A549 (cell line): Measurements from ENCODE around the gene KCNH8. TPM values are rescaled to one million over a fixed set of nuclear protein-coding genes. Genes with fewer than 3 reads are reported as not detected.

Experiments
- ATAC-seq, 2 experiments: fragments of 200-7000 bp in 1 of 2; fragments of >200 bp in 1 of 2; cut with Nextera tagmentation in 1 of 2; cut with Tn5 transposase in 1 of 2; 3 replicates each; pipeline versions ENCODE4 v1.8.0 to v1.9.1; 2018 to 2020; ENCODE audit warnings: mild to moderate bottlenecking in 1 of 2, moderate library complexity in 1 of 2
- CTCF ChIA-PET: fragments of 300-600 bp; sonication (Branson Sonifier 250); formaldehyde crosslinking; extraction: SDS; loops from one replicate; lab custom pipeline; 2021; ENCODE audit warnings: antibody characterized with exemption, inconsistent platforms; lab: Yijun Ruan, JAX
- POLR2A ChIA-PET: fragments of 350-600 bp; formaldehyde crosslinking; extraction: SDS; loops from one replicate; lab custom pipeline; 2021; ENCODE audit warnings: antibody characterized with exemption, inconsistent platforms; lab: Yijun Ruan, JAX
- DNase-seq, 2 experiments: peaks; one replicate each; pipeline versions ENCODE4 v3.0.0 to v3.0.0-alpha.2; 2011 to 2016; ENCODE audit warnings: low read depth in 1 of 2, low spot score in 1 of 2
- FAIRE-seq: peaks from 2 replicates; lab custom pipeline; 2011; peaks lifted over from hg19 to GRCh38; lab: Jason Lieb, UNC
- H3K27ac ChIP-seq, 2 experiments: fragments of >200 bp; sonication (Bioruptor Twin); formaldehyde crosslinking; 3 replicates each; pipeline ENCODE4 v1.5.1; 2016 to 2017
- H3K4me1 ChIP-seq: fragments of >200 bp; sonication (Bioruptor Twin); formaldehyde crosslinking; 3 replicates; pipeline ENCODE4 v1.6.1; 2016
- H3K4me2 ChIP-seq: fragments of >200 bp; sonication (Bioruptor Twin); formaldehyde crosslinking; 3 replicates; pipeline ENCODE4 v1.6.1; 2016
- H3K4me3 ChIP-seq: fragments of >200 bp; sonication (Bioruptor Twin); formaldehyde crosslinking; 3 replicates; pipeline ENCODE4 v1.5.1; 2016
- H3K9me3 ChIP-seq: fragments of >200 bp; sonication (Bioruptor Twin); formaldehyde crosslinking; 3 replicates; pipeline ENCODE4 v1.6.1; 2016
- CEBPB ChIP-seq, 2 experiments: fragments of >200 bp in 1 of 2; sonication (Bioruptor Twin) in 1 of 2; formaldehyde crosslinking in 1 of 2; IDR thresholded peaks; 2 replicates each; pipeline ENCODE4 v1.6.1; 2012 to 2016
- CHD4 ChIP-seq: fragments of 200-600 bp; sonication (generic); IDR thresholded peaks from 2 replicates; pipeline ENCODE4 v1.6.1; 2016; ENCODE audit warnings: antibody characterized with exemption, mild to moderate bottlenecking, borderline replicate concordance
- FOSL2 ChIP-seq, 2 experiments: fragments of 450-650 bp in 1 of 2; fragments of >200 bp in 1 of 2; sonication (Bioruptor Twin) in 1 of 2; formaldehyde crosslinking; IDR thresholded peaks; 2 replicates each; pipeline versions ENCODE4 v1.5.0 to v1.6.1; 2016 to 2020; ENCODE audit warnings: mild to moderate bottlenecking in 1 of 2, moderate library complexity in 1 of 2
- GATA3 ChIP-seq: IDR thresholded peaks from 2 replicates; pipeline ENCODE4 v1.6.1; 2012; ENCODE audit warnings: borderline replicate concordance
- HDAC2 ChIP-seq: fragments of 200-600 bp; sonication (generic); IDR thresholded peaks from 2 replicates; pipeline ENCODE4 v1.6.1; 2016
- HEYL ChIP-seq: fragments of 250-450 bp; sonication (Bioruptor Pico); IDR thresholded peaks from 2 replicates; pipeline ENCODE4 v1.8.0; 2021; ENCODE audit warnings: mild to moderate bottlenecking, moderate library complexity
- HOXA7 ChIP-seq: fragments of 250-450 bp; sonication (Bioruptor Pico); IDR thresholded peaks from 2 replicates; pipeline ENCODE4 v1.5.0; 2020; ENCODE audit warnings: mild to moderate bottlenecking, moderate library complexity
- HOXB13 ChIP-seq: fragments of 250-450 bp; sonication (Bioruptor Pico); IDR thresholded peaks from 2 replicates; pipeline ENCODE4 v1.5.0; 2020; ENCODE audit warnings: low read depth, mild to moderate bottlenecking, moderate library complexity
- KDM1A ChIP-seq: fragments of 200-600 bp; sonication (generic); IDR thresholded peaks from 2 replicates; pipeline ENCODE4 v1.6.1; 2016; ENCODE audit warnings: low read depth, mild to moderate bottlenecking
- MAFK ChIP-seq: fragments of 450-650 bp; IDR thresholded peaks from 2 replicates; pipeline ENCODE4 v1.6.1; 2014; ENCODE audit not compliant: partially characterized antibody
- MAZ ChIP-seq: fragments of 150-350 bp; IDR thresholded peaks from 2 replicates; pipeline ENCODE4 v1.6.1; 2014; ENCODE audit warnings: antibody characterized with exemption, low read depth, low read length, borderline replicate concordance
- MYC ChIP-seq: IDR thresholded peaks from 2 replicates; pipeline ENCODE4 v1.6.1; 2012; ENCODE audit warnings: mild to moderate bottlenecking, inconsistent platforms, low read length, improper control_type of control experiment, borderline replicate concordance
- NR3C1 ChIP-seq: fragments of >200 bp; sonication (Bioruptor Twin); formaldehyde crosslinking; IDR thresholded peaks from 3 replicates; pipeline ENCODE4 v1.6.1; 2017
- PHF8 ChIP-seq: fragments of 200-600 bp; sonication (generic); IDR thresholded peaks from 2 replicates; pipeline ENCODE4 v1.6.1; 2016; ENCODE audit warnings: low read depth, mild to moderate bottlenecking, antibody characterized with exemption, moderate library complexity, borderline replicate concordance
- POLR2A ChIP-seq: IDR thresholded peaks from 2 replicates; pipeline ENCODE4 v1.6.1; 2012; ENCODE audit warnings: mild to moderate bottlenecking, low read length
- POLR2AphosphoS2 ChIP-seq: conservative IDR thresholded peaks from 2 replicates; pipeline ENCODE4 v1.6.1; 2012; ENCODE audit warnings: low read length, improper control_type of control experiment, inconsistent platforms
- SREBF2 ChIP-seq: fragments of 450-650 bp; IDR thresholded peaks from 2 replicates; pipeline ENCODE4 v1.6.1; 2014; ENCODE audit warnings: mild to moderate bottlenecking, moderate library complexity
- TP53 ChIP-seq: fragments of 250-450 bp; sonication (Bioruptor Pico); IDR thresholded peaks from 2 replicates; pipeline ENCODE4 v1.5.0; 2021; ENCODE audit warnings: mild to moderate bottlenecking, moderate library complexity
- ZC3H11A ChIP-seq: fragments of 450-650 bp; IDR thresholded peaks from 2 replicates; pipeline ENCODE4 v1.6.1; 2014; ENCODE audit warnings: antibody characterized with exemption, mild to moderate bottlenecking
- WGBS: methylation state at CpG from one replicate; pipeline ENCODE4 v1.1.6; 2017; ENCODE audit errors: missing lambda C conversion rate; 5-methylcytosine and 5-hydroxymethylcytosine counted together
- polyA plus RNA-seq, 4 experiments: library from polyadenylated mRNA; depleted of rRNA in 3 of 4; stranded (reverse); fragments of >200 nt; fragmentation: RNase III in 1 of 4; extraction: RNeasy Plus Mini Kit Qiagen cat#74134 plus additional on column Dnase treatment in 1 of 4; gene quantifications; 2 replicates in 3 of 4; 3 replicates in 1 of 4; pipeline ENCODE4 v1.2.3, GENCODE V29; 2011 to 2017
- TF ChIP-seq, protein P1 (sequence below): fragments of 150-350 bp; IDR thresholded peaks from 2 replicates; pipeline ENCODE4 v1.6.1; 2014; ENCODE audit warnings: low read depth, mild to moderate bottlenecking, low read length
- TF ChIP-seq, protein P2 (sequence below): fragments of 250-450 bp; sonication (Bioruptor Pico); IDR thresholded peaks from 2 replicates; pipeline ENCODE4 v1.5.0; 2020; ENCODE audit warnings: low read depth, mild to moderate bottlenecking, moderate library complexity
- TF ChIP-seq, protein P3 (sequence below): fragments of 250-450 bp; sonication (Bioruptor Pico); IDR thresholded peaks from 2 replicates; pipeline ENCODE4 v1.5.0; 2021; ENCODE audit warnings: mild to moderate bottlenecking, moderate library complexity, borderline replicate concordance
- TF ChIP-seq, protein P4 (sequence below): fragments of 200-600 bp; sonication (generic); IDR thresholded peaks from 2 replicates; pipeline ENCODE4 v1.6.1; 2016; ENCODE audit warnings: antibody characterized with exemption, mild to moderate bottlenecking, moderate library complexity
- TF ChIP-seq, protein P5 (sequence below): IDR thresholded peaks from 2 replicates; pipeline ENCODE4 v1.6.1; 2012

KCNH8 gene
- polyA plus RNA-seq, 2 of the 4 experiments (the other 2 are of a cell fraction) = 0.03 TPM; not detected in 1

DNA sequence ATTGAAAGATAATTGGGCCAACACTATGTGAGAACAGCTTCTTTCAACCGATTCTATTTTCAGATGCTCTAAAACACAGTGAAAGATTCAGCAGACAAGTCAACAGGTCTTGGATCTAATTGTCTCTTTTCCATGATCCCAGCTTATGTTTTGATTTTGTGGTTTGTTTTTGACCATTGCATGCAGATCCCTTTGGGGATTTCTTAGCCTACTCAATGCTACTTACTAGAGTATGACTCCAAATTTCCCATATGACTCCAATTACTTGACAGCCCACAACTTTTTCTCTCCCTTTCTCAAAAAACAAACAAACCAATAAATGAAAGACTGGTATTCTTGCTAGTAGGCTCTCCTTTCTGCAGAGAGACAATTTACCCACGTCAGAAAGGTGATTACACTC is 67.1 kb downstream of the KCNH8 start:
- no peak for DNase-seq
- Histone ChIP-seq H3K4me3 (no peak overlapping the region), H3K4me2 (no peak overlapping the region), H3K4me1 (no peaks in the 10 kb centered on the region), H3K27ac (no peak overlapping the region), H3K9me3 (no peaks in the 10 kb centered on the region)
- POLR2A ChIA-PET = no interaction called here
- 0% methylated on average over 2 of the region's 2 CpGs for WGBS
- TF ChIP-seq PHF8 = no peak
- TF ChIP-seq HEYL (CRISPR knock-in tag) = no peak
- no peak for TF ChIP-seq SREBF2
- no peak for TF ChIP-seq CHD4
- no peak for TF ChIP-seq POLR2A
- TF ChIP-seq ZC3H11A = no peak
- TF ChIP-seq CEBPB (IDR thresholded peaks at IDR 0.05) = no peak
- TF ChIP-seq HOXB13 = no peak
- no peak for TF ChIP-seq HDAC2
- no peak for TF ChIP-seq MAFK
- TF ChIP-seq TP53 (CRISPR knock-in tag) = no peak
- no peak for TF ChIP-seq GATA3
- TF ChIP-seq, protein P1, sequence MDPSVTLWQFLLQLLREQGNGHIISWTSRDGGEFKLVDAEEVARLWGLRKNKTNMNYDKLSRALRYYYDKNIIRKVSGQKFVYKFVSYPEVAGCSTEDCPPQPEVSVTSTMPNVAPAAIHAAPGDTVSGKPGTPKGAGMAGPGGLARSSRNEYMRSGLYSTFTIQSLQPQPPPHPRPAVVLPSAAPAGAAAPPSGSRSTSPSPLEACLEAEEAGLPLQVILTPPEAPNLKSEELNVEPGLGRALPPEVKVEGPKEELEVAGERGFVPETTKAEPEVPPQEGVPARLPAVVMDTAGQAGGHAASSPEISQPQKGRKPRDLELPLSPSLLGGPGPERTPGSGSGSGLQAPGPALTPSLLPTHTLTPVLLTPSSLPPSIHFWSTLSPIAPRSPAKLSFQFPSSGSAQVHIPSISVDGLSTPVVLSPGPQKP = no peak
- TF ChIP-seq HOXA7 (CRISPR knock-in tag) = no peak
- TF ChIP-seq, protein P2, sequence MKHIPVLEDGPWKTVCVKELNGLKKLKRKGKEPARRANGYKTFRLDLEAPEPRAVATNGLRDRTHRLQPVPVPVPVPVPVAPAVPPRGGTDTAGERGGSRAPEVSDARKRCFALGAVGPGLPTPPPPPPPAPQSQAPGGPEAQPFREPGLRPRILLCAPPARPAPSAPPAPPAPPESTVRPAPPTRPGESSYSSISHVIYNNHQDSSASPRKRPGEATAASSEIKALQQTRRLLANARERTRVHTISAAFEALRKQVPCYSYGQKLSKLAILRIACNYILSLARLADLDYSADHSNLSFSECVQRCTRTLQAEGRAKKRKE (CRISPR knock-in tag) = no peak
- TF ChIP-seq FOSL2 (IDR thresholded peaks at IDR 0.05) = no peak
- no peak for TF ChIP-seq FOSL2 (CRISPR knock-in tag; IDR thresholded peaks at IDR 0.05)
- TF ChIP-seq, protein P3, sequence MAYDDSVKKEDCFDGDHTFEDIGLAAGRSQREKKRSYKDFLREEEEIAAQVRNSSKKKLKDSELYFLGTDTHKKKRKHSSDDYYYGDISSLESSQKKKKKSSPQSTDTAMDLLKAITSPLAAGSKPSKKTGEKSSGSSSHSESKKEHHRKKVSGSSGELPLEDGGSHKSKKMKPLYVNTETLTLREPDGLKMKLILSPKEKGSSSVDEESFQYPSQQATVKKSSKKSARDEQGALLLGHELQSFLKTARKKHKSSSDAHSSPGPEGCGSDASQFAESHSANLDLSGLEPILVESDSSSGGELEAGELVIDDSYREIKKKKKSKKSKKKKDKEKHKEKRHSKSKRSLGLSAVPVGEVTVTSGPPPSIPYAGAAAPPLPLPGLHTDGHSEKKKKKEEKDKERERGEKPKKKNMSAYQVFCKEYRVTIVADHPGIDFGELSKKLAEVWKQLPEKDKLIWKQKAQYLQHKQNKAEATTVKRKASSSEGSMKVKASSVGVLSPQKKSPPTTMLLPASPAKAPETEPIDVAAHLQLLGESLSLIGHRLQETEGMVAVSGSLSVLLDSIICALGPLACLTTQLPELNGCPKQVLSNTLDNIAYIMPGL = no peak
- no peak for FAIRE-seq
- CTCF ChIA-PET = no interaction called here
- ATAC-seq = no peak

DNA sequence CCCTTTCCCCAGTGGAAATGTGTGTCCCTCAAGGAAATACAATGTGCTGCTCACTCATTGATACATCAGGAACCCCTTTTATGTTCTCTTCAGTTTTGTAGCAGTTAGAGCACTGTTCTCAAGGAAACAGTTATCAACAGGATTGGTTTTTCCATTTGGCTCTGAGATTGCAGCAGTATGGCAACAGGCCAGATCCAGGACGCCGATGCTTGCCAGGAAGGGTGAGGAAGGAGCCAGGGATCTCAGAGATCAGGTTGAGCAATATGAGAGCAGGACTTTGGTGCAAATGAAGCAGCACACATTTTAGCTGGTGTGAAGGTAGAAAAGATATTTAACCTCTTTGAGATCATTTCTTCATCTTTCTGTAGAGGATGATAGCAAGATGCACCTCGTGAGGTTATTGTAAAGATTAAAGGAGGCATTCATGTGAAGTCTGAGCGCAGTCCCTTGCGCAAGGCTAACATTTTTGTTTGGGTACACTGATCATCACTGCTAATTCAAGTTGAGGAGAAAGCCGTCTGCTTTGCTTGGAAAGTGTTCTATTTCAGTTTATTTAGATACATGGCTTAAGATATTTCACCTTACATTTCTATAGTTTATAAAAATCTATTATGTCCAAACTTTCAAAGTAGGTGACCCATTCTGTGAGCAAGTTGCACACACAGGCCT is 68.5 kb downstream of the KCNH8 start:
- DNase-seq = no peak
- no peak overlapping the region for H3K4me2 ChIP-seq
- FAIRE-seq = no peak
- ATAC-seq = no peak
- H3K9me3 ChIP-seq = no peaks in the 10 kb centered on the region
- WGBS = 37% methylated on average over 6 of the region's 6 CpGs
- H3K4me3 ChIP-seq = no peak overlapping the region
- no peak overlapping the region for H3K27ac ChIP-seq
- CTCF ChIA-PET = interaction anchor here (0.6 kb wide), 1 partner anchor 736 kb away, joined by 3 read pairs; no protein-coding TSS in a partner anchor
- TF ChIP-seq MAFK (no peak), KDM1A (no peak), MYC (no peak), POLR2AphosphoS2 (no peak), GATA3 (no peak)
- TF ChIP-seq, all 56 proteins: peak for 0
- POLR2A ChIA-PET = no interaction called here
- no peaks in the 10 kb centered on the region for H3K4me1 ChIP-seq

DNA sequence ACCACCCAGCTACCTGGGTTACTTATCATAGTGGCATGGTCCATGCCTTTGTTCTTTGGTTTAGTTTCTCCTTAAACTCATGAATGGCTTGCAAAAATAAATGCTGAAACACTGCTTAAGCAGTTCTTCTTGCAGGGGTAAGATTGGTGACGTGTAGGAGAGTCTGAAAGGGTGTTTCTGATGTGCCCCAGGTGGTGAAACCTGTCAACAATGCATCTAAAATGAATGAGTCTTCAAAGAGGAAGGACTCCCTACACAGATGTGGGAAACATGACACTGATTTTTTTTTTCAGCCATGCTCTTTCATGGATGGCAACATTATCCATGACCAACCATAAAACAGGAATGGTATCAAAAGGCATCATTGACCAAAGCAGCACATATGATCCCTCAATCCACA is 72.0 kb downstream of the KCNH8 start:
- no peak for ATAC-seq
- Histone ChIP-seq H3K9me3 (no peaks in the 10 kb centered on the region), H3K27ac (no peak overlapping the region), H3K4me1 (no peaks in the 10 kb centered on the region), H3K4me3 (no peak overlapping the region), H3K4me2 (no peak overlapping the region)
- WGBS = 0% methylated on average over 1 of the region's 1 CpG
- ChIA-PET POLR2A (no interaction called here), CTCF (no interaction called here)
- no peak for DNase-seq
- TF ChIP-seq NR3C1 (no peak), MYC (no peak), SREBF2 (no peak), MAZ (no peak)
- TF ChIP-seq, protein P4, sequence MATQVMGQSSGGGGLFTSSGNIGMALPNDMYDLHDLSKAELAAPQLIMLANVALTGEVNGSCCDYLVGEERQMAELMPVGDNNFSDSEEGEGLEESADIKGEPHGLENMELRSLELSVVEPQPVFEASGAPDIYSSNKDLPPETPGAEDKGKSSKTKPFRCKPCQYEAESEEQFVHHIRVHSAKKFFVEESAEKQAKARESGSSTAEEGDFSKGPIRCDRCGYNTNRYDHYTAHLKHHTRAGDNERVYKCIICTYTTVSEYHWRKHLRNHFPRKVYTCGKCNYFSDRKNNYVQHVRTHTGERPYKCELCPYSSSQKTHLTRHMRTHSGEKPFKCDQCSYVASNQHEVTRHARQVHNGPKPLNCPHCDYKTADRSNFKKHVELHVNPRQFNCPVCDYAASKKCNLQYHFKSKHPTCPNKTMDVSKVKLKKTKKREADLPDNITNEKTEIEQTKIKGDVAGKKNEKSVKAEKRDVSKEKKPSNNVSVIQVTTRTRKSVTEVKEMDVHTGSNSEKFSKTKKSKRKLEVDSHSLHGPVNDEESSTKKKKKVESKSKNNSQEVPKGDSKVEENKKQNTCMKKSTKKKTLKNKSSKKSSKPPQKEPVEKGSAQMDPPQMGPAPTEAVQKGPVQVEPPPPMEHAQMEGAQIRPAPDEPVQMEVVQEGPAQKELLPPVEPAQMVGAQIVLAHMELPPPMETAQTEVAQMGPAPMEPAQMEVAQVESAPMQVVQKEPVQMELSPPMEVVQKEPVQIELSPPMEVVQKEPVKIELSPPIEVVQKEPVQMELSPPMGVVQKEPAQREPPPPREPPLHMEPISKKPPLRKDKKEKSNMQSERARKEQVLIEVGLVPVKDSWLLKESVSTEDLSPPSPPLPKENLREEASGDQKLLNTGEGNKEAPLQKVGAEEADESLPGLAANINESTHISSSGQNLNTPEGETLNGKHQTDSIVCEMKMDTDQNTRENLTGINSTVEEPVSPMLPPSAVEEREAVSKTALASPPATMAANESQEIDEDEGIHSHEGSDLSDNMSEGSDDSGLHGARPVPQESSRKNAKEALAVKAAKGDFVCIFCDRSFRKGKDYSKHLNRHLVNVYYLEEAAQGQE = no peak
- TF ChIP-seq, protein P5, sequence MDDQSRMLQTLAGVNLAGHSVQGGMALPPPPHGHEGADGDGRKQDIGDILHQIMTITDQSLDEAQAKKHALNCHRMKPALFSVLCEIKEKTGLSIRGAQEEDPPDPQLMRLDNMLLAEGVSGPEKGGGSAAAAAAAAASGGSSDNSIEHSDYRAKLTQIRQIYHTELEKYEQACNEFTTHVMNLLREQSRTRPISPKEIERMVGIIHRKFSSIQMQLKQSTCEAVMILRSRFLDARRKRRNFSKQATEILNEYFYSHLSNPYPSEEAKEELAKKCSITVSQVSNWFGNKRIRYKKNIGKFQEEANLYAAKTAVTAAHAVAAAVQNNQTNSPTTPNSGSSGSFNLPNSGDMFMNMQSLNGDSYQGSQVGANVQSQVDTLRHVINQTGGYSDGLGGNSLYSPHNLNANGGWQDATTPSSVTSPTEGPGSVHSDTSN = no peak
- FAIRE-seq = no peak
